ENCODE results near the gene CALN1.

GRCh38 chr7:72297636-72298035 is 114.5 kb downstream of the CALN1 start:
- TF ChIP-seq CTCF (IDR thresholded peaks at IDR 0.05) (no peak), ZFX (IDR thresholded peaks at IDR 0.05; ENCODE audit: borderline replicate concordance) (no peak)

All from 22Rv1 (cell line).